SK-N-SH treated with all-trans-retinoic acid at 6 μM for 48 hours (cell line): Measurements from ENCODE around the gene STAT6.

Experiments used
- ARNTL ChIP-seq: fragments of 450-650 bp; formaldehyde crosslinking; IDR thresholded peaks from 2 replicates; pipeline ENCODE4 v1.5.0; 2020; ENCODE audit warnings: low read depth, mild to moderate bottlenecking, moderate library complexity, borderline replicate concordance
- BACH2 ChIP-seq: fragments of 250-450 bp; sonication (Bioruptor Pico); IDR thresholded peaks from 2 replicates; pipeline ENCODE4 v1.9.0; 2021; ENCODE audit warnings: mild to moderate bottlenecking, borderline replicate concordance
- CSDC2 ChIP-seq: fragments of 250-450 bp; sonication (Bioruptor Pico); IDR thresholded peaks from 2 replicates; pipeline ENCODE4 v1.5.0; 2020; ENCODE audit warnings: mild to moderate bottlenecking, moderate library complexity
- CSRNP3 ChIP-seq: fragments of 250-450 bp; sonication (Bioruptor Pico); IDR thresholded peaks from 2 replicates; pipeline ENCODE4 v1.5.1; 2021; ENCODE audit warnings: mild to moderate bottlenecking, moderate library complexity
- ESRRG ChIP-seq: fragments of 250-450 bp; sonication (Bioruptor Pico); IDR thresholded peaks from 2 replicates; pipeline ENCODE4 v1.6.1; 2021; ENCODE audit warnings: mild to moderate bottlenecking
- ISL1 ChIP-seq: fragments of 250-450 bp; sonication (Bioruptor Pico); IDR thresholded peaks from 2 replicates; pipeline ENCODE4 v2.1.2; 2022; ENCODE audit warnings: mild to moderate bottlenecking, moderate library complexity
- OSR1 ChIP-seq: fragments of 250-450 bp; sonication (Bioruptor Pico); IDR thresholded peaks from 2 replicates; pipeline ENCODE4 v1.8.0; 2022; ENCODE audit warnings: moderate library complexity, mild to moderate bottlenecking, inconsistent platforms
- ZC3H10 ChIP-seq: fragments of 250-450 bp; sonication (Bioruptor Pico); IDR thresholded peaks from 2 replicates; pipeline ENCODE4 v1.5.1; 2021; ENCODE audit warnings: mild to moderate bottlenecking, moderate library complexity
- ZFP3 ChIP-seq: fragments of 250-450 bp; sonication (Bioruptor Pico); IDR thresholded peaks from 2 replicates; pipeline ENCODE4 v1.5.0; 2020; ENCODE audit warnings: mild to moderate bottlenecking, moderate library complexity
- ZFP30 ChIP-seq: fragments of 450-650 bp; formaldehyde crosslinking; IDR thresholded peaks from 2 replicates; pipeline ENCODE4 v1.5.0; 2022; ENCODE audit warnings: mild to moderate bottlenecking, moderate library complexity
- ZNF8 ChIP-seq: fragments of 450-650 bp; formaldehyde crosslinking; IDR thresholded peaks from 2 replicates; pipeline ENCODE4 v1.5.0; 2020; ENCODE audit warnings: mild to moderate bottlenecking, moderate library complexity
- TF ChIP-seq, protein P1 (sequence below): fragments of 250-450 bp; sonication (Bioruptor Pico); IDR thresholded peaks from 2 replicates; pipeline ENCODE4 v1.5.0; 2020; ENCODE audit warnings: mild to moderate bottlenecking, moderate library complexity
- TF ChIP-seq, protein P2 (sequence below): fragments of 250-450 bp; sonication (Bioruptor Pico); IDR thresholded peaks from 2 replicates; pipeline ENCODE4 v1.5.1; 2020; ENCODE audit warnings: low read depth, mild to moderate bottlenecking, moderate library complexity
- TF ChIP-seq, protein P3 (sequence below): fragments of 250-450 bp; sonication (Bioruptor Pico); IDR thresholded peaks from 2 replicates; pipeline ENCODE4 v1.8.0; 2020; ENCODE audit warnings: mild to moderate bottlenecking, moderate library complexity, borderline replicate concordance

DNA sequence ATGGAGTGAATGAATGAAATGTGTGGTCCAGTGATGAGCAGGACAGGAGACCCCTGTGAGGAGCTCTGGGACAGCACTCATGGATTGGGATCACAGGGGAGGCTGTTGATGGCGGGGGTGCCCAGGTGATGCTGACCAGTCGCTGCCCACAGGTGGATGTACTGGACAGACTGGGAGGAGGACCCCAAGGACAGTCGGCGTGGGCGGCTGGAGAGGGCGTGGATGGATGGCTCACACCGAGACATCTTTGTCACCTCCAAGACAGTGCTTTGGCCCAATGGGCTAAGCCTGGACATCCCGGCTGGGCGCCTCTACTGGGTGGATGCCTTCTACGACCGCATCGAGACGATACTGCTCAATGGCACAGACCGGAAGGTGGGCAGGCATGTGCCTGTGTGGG is 49.6 kb upstream of the STAT6 start:
- no peak for TF ChIP-seq ESRRG (CRISPR knock-in tag)
- TF ChIP-seq, protein P1, sequence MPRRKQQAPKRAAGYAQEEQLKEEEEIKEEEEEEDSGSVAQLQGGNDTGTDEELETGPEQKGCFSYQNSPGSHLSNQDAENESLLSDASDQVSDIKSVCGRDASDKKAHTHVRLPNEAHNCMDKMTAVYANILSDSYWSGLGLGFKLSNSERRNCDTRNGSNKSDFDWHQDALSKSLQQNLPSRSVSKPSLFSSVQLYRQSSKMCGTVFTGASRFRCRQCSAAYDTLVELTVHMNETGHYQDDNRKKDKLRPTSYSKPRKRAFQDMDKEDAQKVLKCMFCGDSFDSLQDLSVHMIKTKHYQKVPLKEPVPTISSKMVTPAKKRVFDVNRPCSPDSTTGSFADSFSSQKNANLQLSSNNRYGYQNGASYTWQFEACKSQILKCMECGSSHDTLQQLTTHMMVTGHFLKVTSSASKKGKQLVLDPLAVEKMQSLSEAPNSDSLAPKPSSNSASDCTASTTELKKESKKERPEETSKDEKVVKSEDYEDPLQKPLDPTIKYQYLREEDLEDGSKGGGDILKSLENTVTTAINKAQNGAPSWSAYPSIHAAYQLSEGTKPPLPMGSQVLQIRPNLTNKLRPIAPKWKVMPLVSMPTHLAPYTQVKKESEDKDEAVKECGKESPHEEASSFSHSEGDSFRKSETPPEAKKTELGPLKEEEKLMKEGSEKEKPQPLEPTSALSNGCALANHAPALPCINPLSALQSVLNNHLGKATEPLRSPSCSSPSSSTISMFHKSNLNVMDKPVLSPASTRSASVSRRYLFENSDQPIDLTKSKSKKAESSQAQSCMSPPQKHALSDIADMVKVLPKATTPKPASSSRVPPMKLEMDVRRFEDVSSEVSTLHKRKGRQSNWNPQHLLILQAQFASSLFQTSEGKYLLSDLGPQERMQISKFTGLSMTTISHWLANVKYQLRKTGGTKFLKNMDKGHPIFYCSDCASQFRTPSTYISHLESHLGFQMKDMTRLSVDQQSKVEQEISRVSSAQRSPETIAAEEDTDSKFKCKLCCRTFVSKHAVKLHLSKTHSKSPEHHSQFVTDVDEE: no peak
- TF ChIP-seq ZFP30 (CRISPR knock-in tag): no peak
- no peak for TF ChIP-seq ARNTL (CRISPR knock-in tag)
- TF ChIP-seq ZC3H10 (CRISPR knock-in tag): no peak
- TF ChIP-seq ISL1 (CRISPR knock-in tag): no peak
- no peak for TF ChIP-seq ZFP3
- no peak for TF ChIP-seq CSRNP3 (CRISPR knock-in tag)
- TF ChIP-seq, protein P2, sequence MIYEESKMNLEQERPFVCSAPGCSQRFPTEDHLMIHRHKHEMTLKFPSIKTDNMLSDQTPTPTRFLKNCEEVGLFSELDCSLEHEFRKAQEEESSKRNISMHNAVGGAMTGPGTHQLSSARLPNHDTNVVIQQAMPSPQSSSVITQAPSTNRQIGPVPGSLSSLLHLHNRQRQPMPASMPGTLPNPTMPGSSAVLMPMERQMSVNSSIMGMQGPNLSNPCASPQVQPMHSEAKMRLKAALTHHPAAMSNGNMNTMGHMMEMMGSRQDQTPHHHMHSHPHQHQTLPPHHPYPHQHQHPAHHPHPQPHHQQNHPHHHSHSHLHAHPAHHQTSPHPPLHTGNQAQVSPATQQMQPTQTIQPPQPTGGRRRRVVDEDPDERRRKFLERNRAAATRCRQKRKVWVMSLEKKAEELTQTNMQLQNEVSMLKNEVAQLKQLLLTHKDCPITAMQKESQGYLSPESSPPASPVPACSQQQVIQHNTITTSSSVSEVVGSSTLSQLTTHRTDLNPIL: no peak
- no peak for TF ChIP-seq CSDC2 (CRISPR knock-in tag)
- TF ChIP-seq OSR1: no peak
- no peak for TF ChIP-seq ZNF8 (CRISPR knock-in tag)
- no peak for TF ChIP-seq BACH2 (CRISPR knock-in tag)
- TF ChIP-seq, protein P3, sequence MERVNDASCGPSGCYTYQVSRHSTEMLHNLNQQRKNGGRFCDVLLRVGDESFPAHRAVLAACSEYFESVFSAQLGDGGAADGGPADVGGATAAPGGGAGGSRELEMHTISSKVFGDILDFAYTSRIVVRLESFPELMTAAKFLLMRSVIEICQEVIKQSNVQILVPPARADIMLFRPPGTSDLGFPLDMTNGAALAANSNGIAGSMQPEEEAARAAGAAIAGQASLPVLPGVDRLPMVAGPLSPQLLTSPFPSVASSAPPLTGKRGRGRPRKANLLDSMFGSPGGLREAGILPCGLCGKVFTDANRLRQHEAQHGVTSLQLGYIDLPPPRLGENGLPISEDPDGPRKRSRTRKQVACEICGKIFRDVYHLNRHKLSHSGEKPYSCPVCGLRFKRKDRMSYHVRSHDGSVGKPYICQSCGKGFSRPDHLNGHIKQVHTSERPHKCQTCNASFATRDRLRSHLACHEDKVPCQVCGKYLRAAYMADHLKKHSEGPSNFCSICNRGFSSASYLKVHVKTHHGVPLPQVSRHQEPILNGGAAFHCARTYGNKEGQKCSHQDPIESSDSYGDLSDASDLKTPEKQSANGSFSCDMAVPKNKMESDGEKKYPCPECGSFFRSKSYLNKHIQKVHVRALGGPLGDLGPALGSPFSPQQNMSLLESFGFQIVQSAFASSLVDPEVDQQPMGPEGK (CRISPR knock-in tag): no peak
